ENCODE results near the gene KIF6. TPM values are rescaled to one million over a fixed set of nuclear protein-coding genes. Genes with fewer than 3 reads are reported as not detected.

The KIF6 gene
- total RNA-seq, 4 donors from 2014 or later: 0.83 to 2.6 (median 1.1) TPM

- DNase-seq (ENCODE audit: extremely low spot score): no peak
- intact Hi-C loops (cut with DNase I): no loop called here
- Histone ChIP-seq H3K36me3 (no peaks in the 10 kb centered on the region), H3K4me1 (peaks cover 0 to 11% (median 0%) of the 10 kb centered on the region in 4 donors), H3K4me3 (no peak overlapping the region), H3K9me3 (no peaks in the 10 kb centered on the region), H3K27me3 (no peaks in the 10 kb centered on the region), H3K27ac (replicated peaks in 1 of 4) (no peak overlapping the region)
- whole genome bisulfite sequencing: 85% methylated on average over 2 of the region's 2 CpGs
- TF ChIP-seq POLR2A (IDR thresholded peaks at IDR 0.05; ENCODE audit: low read depth): no peak
- TF ChIP-seq POLR2AphosphoS5 (IDR thresholded peaks at IDR 0.05): no peak
Measured at GRCh38 chr6:39707962-39708683, 17.1 kb downstream of the KIF6 start.

- intact Hi-C loops (cut with DNase I): no loop called here
- 50% methylated on average over 3 of the region's 3 CpGs for WGBS
- Histone ChIP-seq H3K27me3 (no peaks in the 10 kb centered on the region), H3K36me3 (no peaks in the 10 kb centered on the region), H3K27ac (replicated peaks in 1 of 4) (no peak overlapping the region), H3K4me3 (no peak overlapping the region), H3K9me3 (no peaks in the 10 kb centered on the region), H3K4me1 (peaks cover 0 to 11% (median 0%) of the 10 kb centered on the region in 4 donors)
- DNase-seq (ENCODE audit: extremely low spot score): no peak
- TF ChIP-seq POLR2AphosphoS5 (IDR thresholded peaks at IDR 0.05): no peak
- TF ChIP-seq, protein P1, sequence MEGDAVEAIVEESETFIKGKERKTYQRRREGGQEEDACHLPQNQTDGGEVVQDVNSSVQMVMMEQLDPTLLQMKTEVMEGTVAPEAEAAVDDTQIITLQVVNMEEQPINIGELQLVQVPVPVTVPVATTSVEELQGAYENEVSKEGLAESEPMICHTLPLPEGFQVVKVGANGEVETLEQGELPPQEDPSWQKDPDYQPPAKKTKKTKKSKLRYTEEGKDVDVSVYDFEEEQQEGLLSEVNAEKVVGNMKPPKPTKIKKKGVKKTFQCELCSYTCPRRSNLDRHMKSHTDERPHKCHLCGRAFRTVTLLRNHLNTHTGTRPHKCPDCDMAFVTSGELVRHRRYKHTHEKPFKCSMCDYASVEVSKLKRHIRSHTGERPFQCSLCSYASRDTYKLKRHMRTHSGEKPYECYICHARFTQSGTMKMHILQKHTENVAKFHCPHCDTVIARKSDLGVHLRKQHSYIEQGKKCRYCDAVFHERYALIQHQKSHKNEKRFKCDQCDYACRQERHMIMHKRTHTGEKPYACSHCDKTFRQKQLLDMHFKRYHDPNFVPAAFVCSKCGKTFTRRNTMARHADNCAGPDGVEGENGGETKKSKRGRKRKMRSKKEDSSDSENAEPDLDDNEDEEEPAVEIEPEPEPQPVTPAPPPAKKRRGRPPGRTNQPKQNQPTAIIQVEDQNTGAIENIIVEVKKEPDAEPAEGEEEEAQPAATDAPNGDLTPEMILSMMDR (IDR thresholded peaks at IDR 0.05): no peak
- TF ChIP-seq EP300 (IDR thresholded peaks at IDR 0.05): no peak
- TF ChIP-seq POLR2A (IDR thresholded peaks at IDR 0.05; ENCODE audit: low read depth): no peak
Measured at GRCh38 chr6:39706819-39707335, 18.3 kb downstream of the KIF6 start.

- Histone ChIP-seq H3K36me3 (no peaks in the 10 kb centered on the region), H3K27ac (replicated peaks in 1 of 4) (no peak overlapping the region), H3K27me3 (no peaks in the 10 kb centered on the region), H3K9me3 (no peaks in the 10 kb centered on the region), H3K4me3 (no peak overlapping the region), H3K4me1 (peaks cover 0 to 30% (median 4%) of the 10 kb centered on the region in 4 donors)
- 70% methylated on average over 4 of the region's 4 CpGs for WGBS
- no peak for TF ChIP-seq POLR2A (IDR thresholded peaks at IDR 0.05; ENCODE audit: low read depth)
- no peak for TF ChIP-seq EP300 (IDR thresholded peaks at IDR 0.05)
- TF ChIP-seq POLR2AphosphoS5 (IDR thresholded peaks at IDR 0.05): no peak
- TF ChIP-seq, protein P1 (IDR thresholded peaks at IDR 0.05): no peak
- no peak for DNase-seq (ENCODE audit: extremely low spot score)
- intact Hi-C loops (cut with DNase I): no loop called here
Measured at GRCh38 chr6:39702265-39702664, 22.9 kb downstream of the KIF6 start.

DNA sequence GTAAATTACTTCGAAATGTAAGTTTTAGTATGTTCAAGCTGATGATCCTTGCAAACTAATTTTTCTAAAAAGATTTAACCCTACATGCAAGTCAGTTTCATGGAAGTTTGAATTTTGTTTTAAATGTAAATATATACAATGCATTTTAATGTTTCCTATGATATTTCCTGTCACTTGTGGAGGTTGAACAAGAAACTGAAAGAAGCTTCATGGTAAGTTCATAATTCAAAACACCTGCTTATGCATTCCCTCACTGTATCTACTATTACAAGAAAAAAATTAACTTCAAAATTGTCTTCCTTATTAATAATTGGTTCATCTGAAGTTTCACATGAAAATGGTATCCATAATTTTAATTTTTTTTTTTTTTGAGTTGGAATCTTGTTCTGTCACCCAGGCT is 24.8 kb downstream of the KIF6 start:
- Histone ChIP-seq H3K4me3 (no peak overlapping the region), H3K36me3 (no peaks in the 10 kb centered on the region), H3K27ac (replicated peaks in 1 of 4) (no peak overlapping the region), H3K27me3 (no peaks in the 10 kb centered on the region), H3K9me3 (no peaks in the 10 kb centered on the region), H3K4me1 (peaks cover 0 to 19% (median 4%) of the 10 kb centered on the region in 4 donors)
- TF ChIP-seq POLR2AphosphoS5 (IDR thresholded peaks at IDR 0.05) (no peak), EP300 (IDR thresholded peaks at IDR 0.05) (no peak), POLR2A (IDR thresholded peaks at IDR 0.05; ENCODE audit: low read depth) (no peak)
- TF ChIP-seq, protein P1 (IDR thresholded peaks at IDR 0.05): no peak
- WGBS: 91% methylated on average over 1 of the region's 1 CpG
- no peak for DNase-seq (ENCODE audit: extremely low spot score)
- intact Hi-C loops (cut with DNase I): no loop called here

- no peak overlapping the region for H3K27ac ChIP-seq (replicated peaks in 1 of 4)
- intact Hi-C loops (cut with DNase I): no loop called here
- DNase-seq (ENCODE audit: extremely low spot score): no peak
- no peaks in the 10 kb centered on the region for H3K27me3 ChIP-seq
- no peak overlapping the region for H3K4me3 ChIP-seq
- no peak for TF ChIP-seq POLR2A (IDR thresholded peaks at IDR 0.05; ENCODE audit: low read depth)
- TF ChIP-seq EP300 (IDR thresholded peaks at IDR 0.05): no peak
- TF ChIP-seq POLR2AphosphoS5 (IDR thresholded peaks at IDR 0.05): no peak
- TF ChIP-seq, protein P1 (IDR thresholded peaks at IDR 0.05): no peak
- no peaks in the 10 kb centered on the region for H3K9me3 ChIP-seq
- H3K4me1 ChIP-seq: peaks cover 0 to 19% (median 4%) of the 10 kb centered on the region in 4 donors
- 93% methylated on average over 1 of the region's 1 CpG for WGBS
- H3K36me3 ChIP-seq: no peaks in the 10 kb centered on the region
Measured at GRCh38 chr6:39698789-39699188, 26.4 kb downstream of the KIF6 start.

All from esophagus muscularis mucosa (tissue), 4 donors.